Adrenal gland (tissue), 5 donors: ENCODE measurements around the gene DMPK.

Experiments
- POLR2A ChIP-seq, 2 donors: fragments of 450-650 bp; IDR thresholded peaks; one replicate each; pipeline ENCODE4 v1.6.1; 2017; ENCODE audit warnings: antibody characterized with exemption in 2 of 2, mild to moderate bottlenecking in 2 of 2, moderate library complexity in 1 of 2
- TF ChIP-seq, protein P1 (sequence below), 6 experiments: fragments of 450-650 bp in 4 of 6; fragments of 200-600 bp in 2 of 6; sonication (generic) in 1 of 6; IDR thresholded peaks; 1 replicate in 5 of 6; 2 replicates in 1 of 6; pipeline versions ENCODE4 v1.5.1 to v1.8.0; 2016 to 2021; ENCODE audit warnings: antibody characterized with exemption in 6 of 6, mild to moderate bottlenecking in 2 of 6, moderate library complexity in 1 of 6
- donor health status: DM: no; HTN: no; CAD: no.

DNA sequence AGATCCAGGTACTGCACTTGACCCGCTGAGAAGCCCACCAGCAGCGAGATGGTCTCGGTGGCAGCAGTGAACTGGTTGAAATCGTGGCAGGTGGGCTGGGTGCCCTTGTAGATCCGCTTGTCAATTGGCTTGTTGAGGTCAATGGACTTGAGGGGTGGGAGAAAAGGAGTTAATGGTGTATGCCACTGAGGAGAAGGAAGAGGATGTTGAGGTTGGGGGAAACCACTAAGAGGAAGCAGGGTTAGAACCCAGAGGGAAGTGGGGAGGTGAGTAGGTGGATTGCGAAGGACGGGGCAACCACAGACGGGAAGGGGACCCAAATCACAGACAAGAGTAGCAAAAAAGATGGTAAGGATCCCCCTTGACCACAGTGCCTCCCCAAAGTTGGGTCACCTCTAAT, 8.7 kb upstream of the DMPK start:
- TF ChIP-seq, protein P1, sequence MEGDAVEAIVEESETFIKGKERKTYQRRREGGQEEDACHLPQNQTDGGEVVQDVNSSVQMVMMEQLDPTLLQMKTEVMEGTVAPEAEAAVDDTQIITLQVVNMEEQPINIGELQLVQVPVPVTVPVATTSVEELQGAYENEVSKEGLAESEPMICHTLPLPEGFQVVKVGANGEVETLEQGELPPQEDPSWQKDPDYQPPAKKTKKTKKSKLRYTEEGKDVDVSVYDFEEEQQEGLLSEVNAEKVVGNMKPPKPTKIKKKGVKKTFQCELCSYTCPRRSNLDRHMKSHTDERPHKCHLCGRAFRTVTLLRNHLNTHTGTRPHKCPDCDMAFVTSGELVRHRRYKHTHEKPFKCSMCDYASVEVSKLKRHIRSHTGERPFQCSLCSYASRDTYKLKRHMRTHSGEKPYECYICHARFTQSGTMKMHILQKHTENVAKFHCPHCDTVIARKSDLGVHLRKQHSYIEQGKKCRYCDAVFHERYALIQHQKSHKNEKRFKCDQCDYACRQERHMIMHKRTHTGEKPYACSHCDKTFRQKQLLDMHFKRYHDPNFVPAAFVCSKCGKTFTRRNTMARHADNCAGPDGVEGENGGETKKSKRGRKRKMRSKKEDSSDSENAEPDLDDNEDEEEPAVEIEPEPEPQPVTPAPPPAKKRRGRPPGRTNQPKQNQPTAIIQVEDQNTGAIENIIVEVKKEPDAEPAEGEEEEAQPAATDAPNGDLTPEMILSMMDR (IDR thresholded peaks at IDR 0.05), result no peak
- TF ChIP-seq POLR2A (IDR thresholded peaks at IDR 0.05), result no peak
